Activated CD8-positive, alpha-beta memory T cell treated with anti-CD3 and anti-CD28 coated beads for 1 hour (primary cell): Measurements from ENCODE around the gene LCP2.

ENCODE experiments used
- DNase-seq, 2 donors: peaks; one replicate each; pipeline ENCODE4 v3.0.0-alpha.2; 2020; ENCODE audit warnings: low read depth in 1 of 2; ENCODE audit errors: extremely low read depth in 1 of 2

The LCP2 gene

DNA sequence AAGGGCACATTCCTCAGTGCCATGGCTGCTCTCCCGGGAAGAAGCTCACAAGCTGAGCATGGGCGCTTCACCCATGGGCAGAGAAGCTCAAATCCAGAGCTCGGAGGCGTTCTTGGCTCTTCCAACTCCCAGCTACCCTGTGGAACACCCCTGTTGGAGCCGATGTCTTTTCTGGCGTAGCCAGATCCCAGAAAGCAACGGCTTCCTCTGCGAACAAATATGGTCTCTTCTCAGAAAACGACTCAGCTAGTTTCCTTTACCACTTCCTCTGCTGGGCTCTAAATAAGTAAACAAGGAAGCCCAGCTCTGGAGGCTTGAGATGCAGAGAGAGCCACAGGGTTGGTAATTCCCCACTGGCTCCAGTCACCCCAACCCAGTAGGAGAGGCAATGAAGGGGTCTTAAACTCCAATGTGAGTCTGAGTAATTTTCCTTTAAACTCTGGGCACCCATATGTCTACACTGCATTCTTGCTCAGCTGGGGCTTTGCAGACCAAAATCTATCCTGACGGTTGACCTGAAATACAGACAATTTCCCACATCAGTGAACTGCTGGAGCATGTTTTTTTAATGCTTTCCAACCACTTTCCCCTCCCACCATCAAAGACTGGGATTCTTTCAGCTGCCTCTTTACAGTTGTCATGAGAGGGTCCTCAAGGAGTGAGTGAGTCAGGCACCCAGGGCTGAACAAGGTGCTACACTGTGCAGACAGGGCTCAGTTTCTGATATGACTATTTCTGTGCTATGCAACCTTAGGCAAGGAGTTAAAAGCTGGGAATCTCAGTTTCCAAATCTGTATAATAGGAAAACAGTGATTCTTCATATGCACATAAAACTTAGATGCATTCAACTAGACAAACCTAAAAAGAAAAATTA lies at the start of gene LCP2:
Gene LCP2, minus strand, starts transcription at position 189 of the 874 bp plus-strand sequence. Its CDS starts 166 bp downstream, at position 23.
- DNase-seq: no peak

DNA sequence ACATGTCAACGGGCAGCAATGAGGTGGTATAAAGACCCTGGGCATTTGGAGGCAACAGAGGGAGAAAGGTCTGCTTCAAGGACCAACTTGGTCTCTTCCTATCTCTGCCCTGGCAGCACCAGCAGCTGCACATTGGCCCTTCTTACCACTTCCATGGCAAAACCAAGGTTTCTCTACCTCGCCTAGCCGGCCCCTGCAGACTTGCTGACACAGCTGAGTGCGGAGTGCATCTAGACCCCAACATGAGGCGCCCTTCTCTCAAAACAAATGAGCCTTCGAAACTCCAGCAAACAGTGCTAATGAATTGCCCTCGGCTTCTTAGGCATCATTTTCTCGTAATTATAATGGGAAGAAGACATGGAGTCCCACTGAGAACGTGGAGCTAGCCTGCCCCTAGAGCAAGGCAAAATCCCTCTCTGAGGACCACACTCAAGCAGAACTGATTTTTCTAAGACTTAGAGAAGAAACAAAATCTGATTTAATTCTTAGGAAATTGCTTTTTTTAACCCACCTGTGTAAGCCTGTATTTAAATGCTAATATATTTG lies 49.5 kb upstream of the LCP2 start:
- no peak for DNase-seq

DNA sequence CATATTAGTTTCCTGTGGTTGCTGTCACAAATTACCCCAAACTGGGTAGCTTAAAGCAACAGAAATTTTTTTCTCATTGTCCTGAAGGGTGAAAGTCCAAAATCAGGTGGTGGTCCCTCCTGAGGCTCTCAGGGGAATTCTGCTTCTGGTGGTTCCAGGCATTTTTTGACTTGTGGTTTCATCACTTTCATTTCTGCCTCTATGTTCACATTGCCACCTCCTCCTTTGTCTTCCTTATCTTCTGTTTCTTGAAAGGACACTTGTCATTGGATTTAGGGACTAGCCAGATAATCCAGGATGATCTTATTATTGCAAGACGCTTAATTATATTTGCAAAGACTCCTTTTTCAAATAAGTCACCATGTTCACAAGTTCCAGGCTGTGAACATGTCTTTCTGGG lies 48.4 kb upstream of the LCP2 start:
- no peak for DNase-seq

GRCh38 chr5:170343177-170343576 lies 45.6 kb upstream of the LCP2 start:
- no peak for DNase-seq

DNA sequence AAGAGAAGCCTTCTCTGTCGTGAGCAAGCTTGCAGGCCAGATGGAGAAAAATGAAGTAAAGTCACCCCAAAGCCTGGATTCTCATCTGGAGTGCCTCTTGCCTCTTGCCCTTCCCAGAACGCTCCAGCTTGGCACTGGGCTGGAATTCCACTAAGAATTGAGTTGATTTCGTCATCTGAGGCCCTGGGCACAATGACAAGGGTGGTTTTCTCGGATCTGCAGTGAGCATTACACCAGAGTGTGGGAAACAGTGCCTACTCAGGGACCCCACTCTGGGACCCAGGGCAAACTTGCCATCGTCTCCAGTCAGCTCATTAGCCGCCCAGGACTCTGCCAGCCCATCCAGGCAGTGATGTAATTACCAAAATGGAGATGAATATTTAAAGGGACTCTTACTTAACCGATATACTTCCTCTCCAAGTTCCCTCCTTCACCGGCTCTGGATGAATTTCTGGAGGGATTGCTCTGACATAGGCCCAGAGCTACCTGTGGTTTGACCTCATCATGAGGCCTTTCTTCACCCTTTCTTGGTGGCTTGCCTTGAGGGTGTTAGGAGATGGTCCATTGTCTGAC lies 44.7 kb upstream of the LCP2 start:
- DNase-seq: no peak

- DNase-seq: no peak
These were observed 44.0 kb upstream of the LCP2 start for GRCh38 chr5:170341545-170341944.

DNA sequence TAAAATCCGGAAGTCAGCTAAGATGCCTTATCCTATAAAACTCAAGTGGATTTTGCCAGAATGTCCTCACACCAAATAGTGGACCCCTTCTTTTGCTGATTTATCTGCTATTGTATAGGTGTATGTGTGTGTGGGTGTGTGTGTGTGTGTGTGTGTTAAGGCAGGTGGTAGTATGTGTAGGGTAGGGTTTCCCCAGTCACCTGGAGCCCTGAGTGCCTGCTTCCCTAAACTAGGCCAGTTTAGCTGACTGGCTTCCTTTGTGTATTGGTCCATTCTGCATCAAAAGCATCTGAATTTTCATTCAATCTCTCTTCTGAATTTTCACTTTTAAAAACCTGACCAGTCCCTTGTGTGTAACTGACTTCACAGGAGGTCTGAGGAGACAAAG lies 42.2 kb upstream of the LCP2 start:
- no peak for DNase-seq

DNA sequence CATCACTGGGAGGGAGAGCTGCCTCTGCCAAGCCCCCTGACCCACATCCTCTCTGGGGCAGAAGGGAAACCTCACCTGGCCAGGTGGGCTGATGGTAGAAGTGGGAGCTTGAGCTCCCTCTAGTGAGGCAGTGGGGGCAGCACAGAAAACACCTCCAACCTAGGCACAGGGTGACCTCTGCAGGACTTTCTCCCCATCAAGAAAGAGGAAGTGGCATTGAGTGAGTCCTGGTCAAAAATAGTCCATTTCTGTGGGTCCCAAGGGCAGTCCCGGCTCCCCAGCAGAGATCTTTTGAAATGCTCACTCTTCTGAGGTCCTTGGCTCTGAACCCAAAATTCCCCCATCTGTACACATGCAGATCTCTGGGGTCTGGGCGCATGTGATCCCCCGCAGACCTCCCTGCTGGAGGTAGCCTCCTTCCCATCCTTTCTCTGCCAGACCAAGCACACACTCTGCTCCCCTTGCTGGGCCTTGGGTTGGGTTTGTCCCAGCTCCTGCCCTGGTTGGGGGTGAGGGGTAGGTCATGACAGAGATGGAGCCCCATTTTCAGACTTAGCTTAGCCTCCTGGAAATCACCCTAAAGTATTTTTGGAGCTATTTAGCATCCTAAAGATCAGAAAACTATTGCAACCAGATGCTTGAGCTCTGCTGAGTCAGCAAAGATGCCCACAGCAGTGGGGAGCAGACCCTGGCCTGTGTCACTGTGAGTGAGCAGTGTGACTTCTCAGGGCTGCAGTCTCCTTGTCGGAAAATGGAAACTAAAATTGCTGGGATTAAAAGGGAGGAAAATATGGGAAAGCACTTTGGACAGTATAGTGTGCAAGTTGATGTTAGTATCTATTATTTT lies 41.6 kb upstream of the LCP2 start:
- peak; percentile 36 to 38 for DNase-seq

- no peak for DNase-seq
These were observed 40.7 kb upstream of the LCP2 start for GRCh38 chr5:170338291-170338690.

DNA sequence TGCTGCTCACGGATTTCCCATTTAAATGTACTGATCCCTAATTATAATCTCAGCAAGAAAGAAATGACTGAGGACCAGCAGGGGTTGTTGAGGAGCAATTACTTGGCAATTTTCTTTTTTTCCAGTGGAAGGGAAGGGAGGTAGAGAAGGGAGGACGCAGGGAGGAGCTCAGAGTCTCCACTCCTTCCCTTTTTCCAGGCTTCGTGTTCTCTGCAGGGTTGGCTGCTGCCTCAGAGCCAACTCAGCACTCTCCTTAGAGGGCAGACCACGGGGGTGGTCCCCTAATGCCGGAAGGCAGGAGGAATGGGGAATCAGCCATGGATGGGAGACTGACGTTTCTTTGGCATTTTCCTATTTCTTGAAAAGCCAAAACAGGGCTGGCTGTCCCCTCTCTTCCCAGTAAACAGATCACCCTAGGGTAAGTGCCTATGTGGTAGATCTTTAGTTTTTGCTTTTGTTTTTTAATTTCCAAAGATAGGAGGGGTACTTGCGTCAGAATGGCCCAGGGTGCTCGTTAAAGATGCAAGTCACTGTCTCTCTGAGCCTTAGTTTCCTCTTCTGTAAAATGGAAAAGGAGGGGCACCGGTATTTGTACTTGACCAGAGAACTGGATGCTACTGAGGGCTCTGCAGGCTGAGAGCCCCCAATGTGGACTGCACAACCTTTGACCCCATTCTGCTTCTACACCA lies 39.6 kb upstream of the LCP2 start:
- DNase-seq: no peak

GRCh38 chr5:170336065-170336464 lies 38.5 kb upstream of the LCP2 start:
- DNase-seq: no peak

- DNase-seq: no peak
These were observed 37.0 kb upstream of the LCP2 start for GRCh38 chr5:170334626-170335025.

GRCh38 chr5:170333161-170333910 lies 35.8 kb upstream of the LCP2 start:
- DNase-seq: peak; percentile 24 to 30

DNA sequence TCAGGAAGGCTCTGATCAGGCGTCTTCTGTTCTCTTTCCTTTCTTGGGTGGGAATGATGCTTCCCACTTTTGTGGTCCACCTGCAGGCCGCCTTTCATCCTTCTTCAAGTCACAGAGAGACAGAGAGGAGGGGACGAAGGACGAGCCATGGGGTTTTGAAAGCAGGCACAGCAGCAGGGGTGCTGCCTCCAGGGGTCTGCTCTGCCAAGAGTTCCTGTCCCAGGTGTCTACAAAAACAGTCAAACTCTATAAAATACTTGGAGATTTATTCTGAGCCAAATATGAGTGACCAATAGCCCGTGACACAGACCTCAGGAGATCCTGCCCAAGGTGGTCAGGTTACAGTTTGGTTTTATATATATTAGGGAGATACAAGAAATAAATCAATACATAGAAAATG lies 34.5 kb upstream of the LCP2 start:
- no peak for DNase-seq

GRCh38 chr5:170330568-170331054 lies 33.0 kb upstream of the LCP2 start:
- no peak for DNase-seq

GRCh38 chr5:170329524-170329923 lies 31.9 kb upstream of the LCP2 start:
- DNase-seq: no peak

DNA sequence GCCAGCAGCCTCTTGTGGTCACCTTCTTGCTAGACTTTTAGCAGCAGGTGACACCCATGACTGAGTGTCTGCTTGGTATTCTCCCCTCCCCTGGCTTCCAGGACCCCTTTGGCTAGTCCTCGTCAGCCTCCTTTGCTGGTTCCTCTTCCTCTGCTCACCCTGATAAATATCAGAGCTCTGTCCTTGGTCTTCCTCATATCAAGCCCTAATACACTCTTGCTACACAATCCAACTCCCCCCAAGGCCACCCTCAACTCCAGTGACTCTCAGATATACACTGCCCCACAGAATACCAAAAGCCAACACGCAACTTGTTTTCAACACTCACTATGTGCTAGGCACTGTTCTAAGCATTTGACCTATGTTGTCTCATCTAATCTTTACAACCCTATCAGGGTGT lies 30.3 kb upstream of the LCP2 start:
- DNase-seq: no peak

DNA sequence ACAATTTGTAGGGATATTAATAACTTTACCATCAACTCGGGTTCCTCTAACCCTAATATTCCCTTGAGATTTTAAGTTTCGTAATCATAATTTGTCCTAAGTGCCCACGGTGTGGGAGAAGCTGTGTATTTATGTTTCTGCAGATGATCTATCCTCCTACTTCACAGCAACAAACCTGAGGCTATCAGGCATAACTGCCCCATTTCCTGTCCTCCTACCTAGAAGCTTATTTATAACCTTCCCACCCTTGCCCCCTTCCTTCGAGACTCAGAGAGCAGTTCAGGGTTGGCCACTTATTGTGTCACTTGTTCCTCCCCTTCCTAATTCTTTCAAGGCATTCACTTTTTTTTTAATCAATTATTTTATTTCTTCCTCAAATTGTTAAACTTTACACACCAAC lies 29.6 kb upstream of the LCP2 start:
- no peak for DNase-seq

- no peak for DNase-seq
These were observed 21.7 kb upstream of the LCP2 start for GRCh38 chr5:170319301-170319700.

DNA sequence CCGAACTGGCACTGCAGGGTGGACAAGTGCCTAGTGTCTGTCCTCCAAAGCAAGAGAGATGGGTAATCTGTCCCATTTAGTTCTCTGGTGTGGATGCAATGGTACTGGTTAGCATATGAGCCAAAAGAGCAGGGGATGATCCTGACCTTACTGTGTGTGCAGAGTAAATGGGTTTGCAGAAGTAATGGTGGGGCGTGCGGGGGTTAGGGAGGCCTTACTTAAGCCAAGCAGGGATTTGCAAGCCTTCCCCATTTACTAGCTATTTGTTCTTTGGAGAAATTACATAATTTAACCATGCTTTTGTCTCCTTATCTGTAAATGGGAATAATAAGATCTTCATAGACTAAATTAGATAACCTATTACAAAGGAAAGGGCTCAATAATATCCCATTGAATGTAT lies 19.9 kb upstream of the LCP2 start:
- no peak for DNase-seq
